Karpas-422 (cell line): Measurements from ENCODE around the gene COL15A1. TPM values are rescaled to one million over a fixed set of nuclear protein-coding genes. Genes with fewer than 3 reads are reported as not detected.
A peak's percentile ranks its signal among the peaks of the same experiment; 100 is the strongest.

Experiments
- DNase-seq: peaks from one replicate; pipeline ENCODE4 v3.0.0-alpha.2; 2015
- H2AFZ ChIP-seq: fragments of 200-600 bp; sonication (generic); 2 replicates; pipeline ENCODE4 v1.6.1; 2014; ENCODE audit warnings: antibody characterized with exemption, low read length, mixed read lengths
- H3K27ac ChIP-seq: fragments of 200-600 bp; sonication (generic); 2 replicates; pipeline ENCODE4 v1.5.1; 2014; ENCODE audit warnings: mild to moderate bottlenecking, low read length, moderate library complexity
- H3K27me3 ChIP-seq: fragments of 200-600 bp; sonication (generic); 2 replicates; pipeline ENCODE4 v1.6.1; 2014; ENCODE audit warnings: low read length, mixed read lengths
- H3K36me3 ChIP-seq: fragments of 200-600 bp; sonication (generic); 2 replicates; pipeline ENCODE4 v1.6.1; 2014; ENCODE audit warnings: low read length, mixed read lengths; ENCODE audit not compliant: insufficient read depth
- H3K4me1 ChIP-seq: fragments of 200-600 bp; sonication (generic); 2 replicates; pipeline ENCODE4 v1.6.1; 2014; ENCODE audit warnings: mild to moderate bottlenecking, low read length, mixed read lengths
- H3K4me2 ChIP-seq: fragments of 200-600 bp; sonication (generic); 2 replicates; pipeline ENCODE4 v1.6.1; 2014; ENCODE audit warnings: low read length, low read depth, mild to moderate bottlenecking; ENCODE audit not compliant: poor library complexity, severe bottlenecking
- H3K4me3 ChIP-seq: fragments of 200-600 bp; sonication (generic); 2 replicates; pipeline ENCODE4 v1.5.1; 2014; ENCODE audit warnings: mild to moderate bottlenecking, antibody characterized with exemption, low read length, mixed read lengths
- H3K79me2 ChIP-seq: fragments of 200-600 bp; sonication (generic); 2 replicates; pipeline ENCODE4 v1.6.1; 2014; ENCODE audit warnings: mild to moderate bottlenecking, low read length, mixed read lengths
- H3K9ac ChIP-seq: fragments of 200-600 bp; sonication (generic); 2 replicates; pipeline ENCODE4 v1.6.0; 2014; ENCODE audit warnings: low read length
- H3K9me2 ChIP-seq: fragments of 200-600 bp; sonication (generic), shearing (Covaris generic); replicated peaks from 2 replicates; pipeline ENCODE4 v1.6.0; 2014; ENCODE audit warnings: mild to moderate bottlenecking, low read length, moderate library complexity; ENCODE audit not compliant: insufficient read depth
- H3K9me3 ChIP-seq: fragments of 300-700, 200-600 bp; sonication (generic); 2 replicates; pipeline ENCODE4 v1.6.1; 2014; ENCODE audit warnings: low read length, mixed read lengths
- H4K20me1 ChIP-seq: fragments of 200-600 bp; sonication (generic); 2 replicates; pipeline ENCODE4 v1.6.1; 2014; ENCODE audit warnings: mild to moderate bottlenecking, antibody characterized with exemption, low read length, low read depth; ENCODE audit not compliant: insufficient read depth
- total RNA-seq: library from RNA; depleted of rRNA; stranded (reverse); fragments of >200 nt; shearing (Covaris generic); gene quantifications from 2 replicates; pipeline ENCODE4 v1.2.3, GENCODE V29; 2014; ENCODE audit warnings: low replicate concordance

The COL15A1 gene
- total RNA-seq, 1 experiment from 2014 or later: 0.93 TPM

GRCh38 chr9:99038484-99038820, 94.7 kb downstream of the COL15A1 start:
- Histone ChIP-seq H3K36me3 (no peaks in the 10 kb centered on the region), H4K20me1 (no peaks in the 10 kb centered on the region), H3K4me3 (no peak overlapping the region), H2AFZ (no peak overlapping the region), H3K27ac (no peak overlapping the region), H3K9me2 (no peaks in the 10 kb centered on the region), H3K27me3 (no peaks in the 10 kb centered on the region), H3K4me2 (no peak overlapping the region), H3K9ac (no peak overlapping the region), H3K79me2 (no peaks in the 10 kb centered on the region), H3K9me3 (no peaks in the 10 kb centered on the region), H3K4me1 (peaks cover 23% of the 10 kb centered on the region)
- no peak for DNase-seq

GRCh38 chr9:99039505-99040182, 95.9 kb downstream of the COL15A1 start:
- H3K9ac ChIP-seq: no peak overlapping the region
- H3K4me2 ChIP-seq: no peak overlapping the region
- H3K4me1 ChIP-seq: peaks cover 21% of the 10 kb centered on the region
- DNase-seq: peak; percentile 44
- 0 out of 2 replicates have a peak overlapping the region, but pooled peaks have one; percentile 18 for H2AFZ ChIP-seq
- H3K9me2 ChIP-seq: no peaks in the 10 kb centered on the region
- H3K27ac ChIP-seq: no peak overlapping the region
- H3K79me2 ChIP-seq: no peaks in the 10 kb centered on the region
- no peaks in the 10 kb centered on the region for H4K20me1 ChIP-seq
- no peaks in the 10 kb centered on the region for H3K27me3 ChIP-seq
- no peaks in the 10 kb centered on the region for H3K9me3 ChIP-seq
- H3K36me3 ChIP-seq: no peaks in the 10 kb centered on the region
- no peak overlapping the region for H3K4me3 ChIP-seq

- Histone ChIP-seq H4K20me1 (no peaks in the 10 kb centered on the region), H3K79me2 (no peaks in the 10 kb centered on the region), H3K9me2 (no peaks in the 10 kb centered on the region), H3K27ac (no peak overlapping the region), H3K4me1 (peaks cover 14% of the 10 kb centered on the region), H3K9ac (no peak overlapping the region), H3K9me3 (no peaks in the 10 kb centered on the region), H3K27me3 (no peaks in the 10 kb centered on the region), H3K36me3 (no peaks in the 10 kb centered on the region), H2AFZ (0 out of 2 replicates have a peak overlapping the region, but pooled peaks have one; percentile 18), H3K4me2 (no peak overlapping the region), H3K4me3 (no peak overlapping the region)
- no peak for DNase-seq
Observed at GRCh38 chr9:99040251-99040900, 96.7 kb downstream of the COL15A1 start.

DNA sequence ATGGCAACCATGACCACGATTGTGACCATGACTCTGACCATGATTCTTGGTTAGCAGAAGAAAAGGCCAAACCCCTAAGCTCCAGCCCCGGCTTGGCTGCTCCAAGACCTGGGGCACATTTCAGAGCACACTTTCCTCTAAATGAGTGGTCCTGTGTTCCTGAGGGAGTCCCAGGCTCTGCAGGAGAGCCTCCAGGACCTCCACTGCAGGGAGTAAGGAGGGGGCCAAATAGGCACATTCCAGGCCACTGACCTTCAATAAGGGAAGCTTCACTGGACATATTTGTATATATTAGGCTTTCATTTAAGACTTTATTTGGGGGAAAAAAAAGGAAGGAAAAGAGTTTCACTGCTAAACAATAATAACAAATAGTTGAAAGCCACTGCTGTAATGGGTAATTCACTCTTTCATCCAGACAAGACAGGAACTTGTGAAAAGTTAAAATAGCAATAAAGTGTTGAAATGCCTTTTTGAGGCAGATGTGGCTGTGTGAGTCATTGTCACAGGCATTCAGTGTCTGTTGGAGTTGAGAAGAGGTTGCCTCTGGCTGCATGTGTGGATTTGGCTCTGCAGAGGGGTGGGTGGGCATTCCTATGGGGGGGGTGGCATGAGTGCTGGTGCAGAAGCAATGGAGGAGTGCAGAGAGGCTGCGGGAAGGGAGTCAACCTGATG, 97.3 kb downstream of the COL15A1 start:
- no peaks in the 10 kb centered on the region for H3K79me2 ChIP-seq
- no peaks in the 10 kb centered on the region for H3K9me2 ChIP-seq
- H3K4me3 ChIP-seq: no peak overlapping the region
- no peak overlapping the region for H2AFZ ChIP-seq
- DNase-seq: no peak
- no peak overlapping the region for H3K27ac ChIP-seq
- no peaks in the 10 kb centered on the region for H4K20me1 ChIP-seq
- H3K27me3 ChIP-seq: no peaks in the 10 kb centered on the region
- H3K36me3 ChIP-seq: no peaks in the 10 kb centered on the region
- no peak overlapping the region for H3K4me2 ChIP-seq
- H3K9ac ChIP-seq: no peak overlapping the region
- H3K4me1 ChIP-seq: peaks cover 12% of the 10 kb centered on the region
- H3K9me3 ChIP-seq: no peaks in the 10 kb centered on the region

- no peak for DNase-seq
- H3K27ac ChIP-seq: no peak overlapping the region
- H3K36me3 ChIP-seq: no peaks in the 10 kb centered on the region
Observed at GRCh38 chr9:99041618-99042017, 97.9 kb downstream of the COL15A1 start.

GRCh38 chr9:99042620-99043019, 98.9 kb downstream of the COL15A1 start:
- Histone ChIP-seq H3K4me2 (no peak overlapping the region), H3K36me3 (no peaks in the 10 kb centered on the region), H3K27me3 (no peaks in the 10 kb centered on the region), H3K9me3 (no peaks in the 10 kb centered on the region), H3K9me2 (no peaks in the 10 kb centered on the region), H3K9ac (no peak overlapping the region), H2AFZ (no peak overlapping the region), H3K27ac (no peak overlapping the region), H3K4me3 (no peak overlapping the region), H4K20me1 (no peaks in the 10 kb centered on the region), H3K4me1 (peaks cover 16% of the 10 kb centered on the region), H3K79me2 (no peaks in the 10 kb centered on the region)
- no peak for DNase-seq

More at GRCh38 chr9:99041618-99042017, 97.9 kb downstream of the COL15A1 start:
- no peak overlapping the region for H2AFZ ChIP-seq
- no peak overlapping the region for H3K4me2 ChIP-seq
- H3K9me2 ChIP-seq: no peaks in the 10 kb centered on the region
- no peak overlapping the region for H3K4me3 ChIP-seq
- H3K79me2 ChIP-seq: no peaks in the 10 kb centered on the region
- no peaks in the 10 kb centered on the region for H3K9me3 ChIP-seq
- no peak overlapping the region for H3K9ac ChIP-seq
- no peaks in the 10 kb centered on the region for H4K20me1 ChIP-seq
- no peaks in the 10 kb centered on the region for H3K27me3 ChIP-seq
- H3K4me1 ChIP-seq: peaks cover 16% of the 10 kb centered on the region

DNA sequence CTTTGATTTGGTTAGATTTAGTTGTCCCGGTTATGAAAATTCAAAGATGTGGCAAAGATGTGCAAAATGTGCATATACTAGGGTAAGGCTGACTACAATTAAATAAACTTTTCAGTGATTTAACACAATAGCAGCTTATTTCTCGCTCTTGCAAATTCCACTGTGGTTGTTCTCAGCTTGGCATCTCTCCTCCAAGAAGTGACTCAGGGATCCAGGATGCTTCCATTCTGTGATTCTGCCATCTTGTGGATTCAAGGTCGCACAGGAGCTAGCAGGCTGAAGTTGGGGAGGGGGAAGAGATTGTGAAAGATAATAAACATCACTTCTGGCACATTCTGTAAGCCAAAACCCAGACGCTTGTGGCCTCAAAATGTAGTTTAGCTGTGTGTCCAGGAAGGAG, 101.1 kb downstream of the COL15A1 start:
- Histone ChIP-seq H3K4me3 (no peak overlapping the region), H3K9me2 (no peaks in the 10 kb centered on the region), H3K4me2 (no peak overlapping the region), H3K9ac (no peak overlapping the region), H3K9me3 (no peaks in the 10 kb centered on the region), H3K36me3 (no peaks in the 10 kb centered on the region), H3K27me3 (no peaks in the 10 kb centered on the region), H4K20me1 (no peaks in the 10 kb centered on the region), H3K79me2 (no peaks in the 10 kb centered on the region), H2AFZ (no peak overlapping the region), H3K4me1 (peaks cover 11% of the 10 kb centered on the region), H3K27ac (no peak overlapping the region)
- DNase-seq: no peak

DNA sequence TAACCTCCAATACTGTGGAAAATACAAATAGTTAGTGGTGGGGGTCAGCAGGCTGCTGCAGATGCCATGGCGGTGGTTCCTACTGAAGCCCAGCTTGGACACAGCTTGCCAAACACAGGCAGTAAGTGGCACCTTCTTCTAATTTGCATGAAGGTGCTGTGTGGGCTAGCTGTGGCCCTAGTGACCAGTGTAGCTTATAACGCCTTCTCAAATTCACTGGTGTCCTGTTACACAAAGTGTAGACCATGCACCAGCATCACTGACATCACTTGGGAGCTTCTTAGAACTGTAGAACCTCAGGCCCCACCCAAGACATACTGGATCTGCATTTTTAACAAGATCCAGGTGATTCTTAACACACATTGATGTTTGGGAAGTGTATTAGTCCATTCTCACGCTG, 102.4 kb downstream of the COL15A1 start:
- Histone ChIP-seq H3K79me2 (no peaks in the 10 kb centered on the region), H3K27me3 (no peaks in the 10 kb centered on the region), H3K4me2 (no peak overlapping the region), H3K9me3 (no peaks in the 10 kb centered on the region), H3K9ac (no peak overlapping the region), H4K20me1 (no peaks in the 10 kb centered on the region), H3K4me1 (peaks cover 9% of the 10 kb centered on the region), H3K4me3 (no peak overlapping the region), H3K27ac (no peak overlapping the region), H3K36me3 (no peaks in the 10 kb centered on the region), H3K9me2 (no peaks in the 10 kb centered on the region), H2AFZ (no peak overlapping the region)
- DNase-seq: peak; percentile 44
